DOHH2 (cell line): ENCODE data around the gene SPINT1.

Source experiments
- CTCF ChIP-seq: fragments of 200-600 bp; sonication (generic); IDR thresholded peaks from one replicate; pipeline ENCODE4 v1.5.1; 2014; ENCODE audit warnings: antibody characterized with exemption, mild to moderate bottlenecking, low read depth, low read length; ENCODE audit not compliant: poor library complexity, severe bottlenecking
- EZH2phosphoT487 ChIP-seq: fragments of 200-600 bp; sonication (generic); IDR thresholded peaks from 2 replicates; pipeline ENCODE4 v1.6.1; 2017; ENCODE audit warnings: borderline replicate concordance, mild to moderate bottlenecking, antibody characterized with exemption, low read length, moderate library complexity, mixed read lengths

GRCh38 chr15:40831861-40832260 is 12.0 kb upstream of the SPINT1 start:
- TF ChIP-seq CTCF (no peak), EZH2phosphoT487 (no peak)
